Iris pigment epithelial cell (primary cell): Measurements from ENCODE around the gene NCEH1.

Source experiments
- DNase-seq: peaks from one replicate; pipeline ENCODE4 v3.0.0-alpha.2; 2011; ENCODE audit warnings: low read depth

The NCEH1 gene

DNA sequence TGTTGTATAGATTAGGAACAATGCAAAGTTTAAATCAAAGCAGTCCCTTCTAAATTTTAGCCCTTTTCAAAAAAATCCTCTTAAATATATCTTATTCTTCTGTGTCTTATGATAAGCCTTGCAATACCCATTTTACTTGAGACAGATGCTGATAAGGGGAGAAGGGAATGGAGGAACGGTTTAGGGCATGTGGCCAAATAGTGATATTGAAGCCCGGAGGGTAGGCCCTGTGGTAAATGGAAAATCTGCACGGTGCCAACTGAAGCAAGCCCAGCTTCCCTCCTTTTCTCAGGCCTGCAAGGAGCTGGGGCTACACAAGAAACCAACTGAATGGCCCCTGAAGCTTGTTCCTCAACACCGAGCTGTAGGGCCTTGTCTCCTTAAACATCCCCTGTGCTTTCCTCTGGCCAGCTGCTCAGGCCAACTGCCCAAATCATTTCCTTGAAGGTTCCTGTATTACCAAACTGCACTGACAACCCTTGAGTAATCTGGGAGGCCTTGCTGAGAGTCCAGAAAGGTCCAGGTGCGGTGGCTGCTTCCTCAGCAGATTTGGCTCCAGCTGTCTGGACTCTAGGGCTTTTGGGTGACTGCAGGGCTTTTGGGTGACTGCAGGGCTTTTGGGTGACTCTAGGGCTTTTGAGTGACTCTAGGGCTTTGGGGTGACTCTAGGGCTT lies 67.2 kb downstream of the NCEH1 start:
- no peak for DNase-seq

DNA sequence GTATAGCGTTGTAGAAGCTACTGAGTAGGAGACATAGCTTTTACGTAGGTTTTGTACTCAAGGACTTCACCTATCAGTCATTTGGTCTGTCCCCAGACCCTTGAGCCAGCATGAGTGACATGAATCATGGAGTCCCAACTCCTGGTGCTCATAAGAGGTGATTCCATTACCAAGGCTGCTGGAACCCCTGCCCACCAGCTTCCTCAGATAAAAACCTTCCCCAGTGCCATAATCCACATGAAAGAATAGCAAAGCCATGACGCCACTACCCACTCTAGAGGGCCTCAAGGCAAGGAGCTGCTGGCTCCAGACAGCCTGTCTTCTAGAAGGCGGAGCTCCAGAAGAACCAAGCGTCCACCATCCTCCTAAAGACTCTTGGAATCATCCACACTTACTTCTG lies 69.6 kb downstream of the NCEH1 start:
- DNase-seq, result no peak

GRCh38 chr3:172640751-172641150 lies 70.1 kb downstream of the NCEH1 start:
- no peak for DNase-seq

DNA sequence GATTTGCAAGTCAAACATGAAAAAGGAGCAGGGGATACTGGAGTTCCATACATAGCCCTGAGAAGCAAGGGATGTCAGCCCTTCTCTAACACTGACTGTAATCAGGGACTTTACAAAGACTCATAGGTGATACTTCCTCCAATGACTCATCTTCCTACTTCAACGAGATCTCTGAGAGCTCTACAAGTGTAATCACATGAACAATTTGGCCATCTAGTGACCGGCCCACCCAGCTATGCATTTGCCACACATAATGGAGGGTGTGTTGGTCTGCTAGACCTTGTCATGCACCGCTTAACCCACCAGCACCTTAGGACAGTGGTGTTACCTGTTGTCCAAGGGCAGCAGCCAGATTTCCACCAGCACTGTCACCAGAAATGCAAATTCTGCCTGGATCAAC lies 75.3 kb downstream of the NCEH1 start:
- peak; percentile 53 for DNase-seq

GRCh38 chr3:172634948-172635347 lies 75.9 kb downstream of the NCEH1 start:
- no peak for DNase-seq

DNA sequence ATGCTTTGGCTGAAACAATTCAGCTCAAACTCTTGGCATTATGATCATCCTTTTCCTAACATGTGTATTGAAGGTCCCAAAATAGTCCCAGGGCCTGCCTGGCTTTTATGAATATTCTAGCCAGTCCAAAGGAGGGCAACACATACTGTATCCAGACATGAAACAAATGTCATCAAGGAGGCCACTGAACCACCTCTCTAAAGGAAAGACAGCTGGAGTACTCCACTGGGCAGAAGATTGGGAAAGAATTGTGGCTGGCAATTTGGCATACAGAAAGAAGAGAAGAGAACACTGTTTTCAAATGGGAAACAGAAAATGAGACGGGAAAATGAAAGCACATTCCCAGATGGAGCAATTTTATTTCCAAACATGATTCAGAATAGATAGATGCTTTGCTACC lies 80.6 kb downstream of the NCEH1 start:
- no peak for DNase-seq

- peak; percentile 48 for DNase-seq
Observed at GRCh38 chr3:172629470-172629869, 81.4 kb downstream of the NCEH1 start.

DNA sequence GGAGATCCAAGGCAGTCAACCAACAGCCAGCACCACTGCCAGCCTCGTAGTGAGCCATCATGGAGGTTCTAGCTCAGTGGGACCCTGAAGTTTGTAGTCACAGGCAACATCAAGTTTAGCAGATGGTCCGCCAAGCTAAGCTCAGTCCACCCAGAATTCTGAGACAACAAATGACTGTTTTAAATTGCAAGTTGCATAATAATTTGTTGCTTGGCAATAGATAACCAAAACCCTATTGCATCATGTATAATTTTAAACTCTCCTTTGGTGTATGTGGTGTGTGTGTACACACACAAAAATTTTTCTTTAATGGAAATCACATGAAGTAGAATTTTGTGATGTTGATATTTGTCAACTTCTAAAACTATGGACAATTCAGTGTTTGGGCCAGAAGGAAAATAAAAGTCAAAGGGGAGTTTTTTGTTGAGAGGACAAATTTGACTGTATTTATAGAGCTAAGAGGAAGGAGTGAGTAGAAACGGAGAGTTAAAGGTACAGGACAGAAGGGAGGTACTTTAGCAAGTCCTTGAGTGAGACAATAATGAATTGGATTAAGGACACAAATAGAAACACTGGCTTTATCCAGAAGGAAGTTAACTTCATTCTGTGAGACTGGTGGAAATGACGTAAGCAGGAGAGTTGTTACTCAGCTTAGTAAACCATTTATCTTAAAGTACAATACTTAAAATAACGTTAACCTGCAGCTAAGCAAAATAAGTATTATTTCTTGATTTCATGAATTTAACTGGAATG lies 83.6 kb downstream of the NCEH1 start:
- peak; percentile 81 for DNase-seq

DNA sequence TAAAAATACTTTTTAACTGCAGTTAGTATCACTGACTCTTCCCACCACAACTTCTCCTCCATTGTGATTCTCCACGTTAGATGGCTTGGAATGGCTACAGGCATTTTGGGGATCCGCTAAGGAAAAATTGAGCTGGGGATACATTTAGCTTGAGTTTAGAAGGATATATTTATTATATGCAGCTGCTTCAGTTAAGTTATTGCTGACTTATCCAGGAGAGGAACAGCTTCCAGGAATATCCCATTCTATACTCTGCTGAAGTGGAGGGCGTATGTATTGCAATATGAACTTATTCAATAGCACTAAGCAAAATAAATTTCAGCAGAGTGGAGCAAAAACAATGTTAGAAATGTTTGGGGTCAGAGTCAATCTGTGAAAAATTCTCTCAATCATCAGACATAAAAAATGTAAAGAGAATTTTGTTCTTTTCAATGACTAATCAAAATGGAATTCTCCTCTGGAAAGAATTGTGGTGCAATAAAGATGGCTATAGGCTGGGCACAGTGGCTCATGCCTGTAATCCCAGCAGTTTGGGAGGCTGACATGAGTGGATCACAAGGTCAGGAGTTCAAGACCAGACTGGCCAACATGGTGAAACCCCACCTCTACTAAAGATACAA lies 84.7 kb downstream of the NCEH1 start:
- DNase-seq, result peak; percentile 83

GRCh38 chr3:172625404-172625803 lies 85.5 kb downstream of the NCEH1 start:
- DNase-seq, result no peak

GRCh38 chr3:172624999-172625398 lies 85.9 kb downstream of the NCEH1 start:
- no peak for DNase-seq

DNA sequence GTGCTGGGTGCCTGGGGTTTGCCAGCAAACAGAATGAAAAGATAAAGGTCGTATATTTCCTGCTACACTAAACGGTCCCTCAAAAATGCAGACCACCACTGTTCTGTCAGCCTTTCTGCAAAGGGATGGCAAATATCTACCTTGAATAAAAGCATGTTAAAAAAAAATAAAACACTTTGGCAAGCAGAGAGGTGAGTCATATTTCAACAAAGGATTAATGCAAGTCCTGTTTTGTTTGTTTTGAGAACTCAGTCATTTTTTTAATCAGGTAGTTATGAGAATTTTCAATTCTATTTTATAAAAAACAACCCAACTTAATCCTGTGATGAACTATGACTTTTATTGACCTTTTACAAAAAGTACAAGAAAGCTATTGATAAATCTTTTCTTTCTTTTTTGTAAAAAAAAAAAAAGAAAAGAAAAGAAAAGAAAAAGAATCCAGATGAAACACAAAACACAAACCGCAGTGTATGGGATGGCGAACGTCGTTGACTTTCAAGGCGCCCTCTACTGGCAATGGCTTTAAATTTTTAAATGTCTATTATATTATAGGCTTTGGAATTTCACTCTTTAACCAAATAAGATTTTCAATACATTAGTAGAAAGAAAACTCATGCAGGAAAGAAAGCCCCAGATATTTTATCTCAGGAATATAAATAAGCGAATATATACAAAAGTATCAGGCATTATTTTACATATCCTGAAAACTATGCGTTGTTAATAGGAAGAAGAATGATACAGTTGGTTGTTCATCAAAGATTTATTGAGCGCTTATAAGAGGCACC lies 87.8 kb downstream of the NCEH1 start:
- peak; percentile 80 for DNase-seq

- DNase-seq, result no peak
Observed at GRCh38 chr3:172622156-172622555, 88.7 kb downstream of the NCEH1 start.

GRCh38 chr3:172617976-172618375 lies 92.9 kb downstream of the NCEH1 start:
- no peak for DNase-seq

DNA sequence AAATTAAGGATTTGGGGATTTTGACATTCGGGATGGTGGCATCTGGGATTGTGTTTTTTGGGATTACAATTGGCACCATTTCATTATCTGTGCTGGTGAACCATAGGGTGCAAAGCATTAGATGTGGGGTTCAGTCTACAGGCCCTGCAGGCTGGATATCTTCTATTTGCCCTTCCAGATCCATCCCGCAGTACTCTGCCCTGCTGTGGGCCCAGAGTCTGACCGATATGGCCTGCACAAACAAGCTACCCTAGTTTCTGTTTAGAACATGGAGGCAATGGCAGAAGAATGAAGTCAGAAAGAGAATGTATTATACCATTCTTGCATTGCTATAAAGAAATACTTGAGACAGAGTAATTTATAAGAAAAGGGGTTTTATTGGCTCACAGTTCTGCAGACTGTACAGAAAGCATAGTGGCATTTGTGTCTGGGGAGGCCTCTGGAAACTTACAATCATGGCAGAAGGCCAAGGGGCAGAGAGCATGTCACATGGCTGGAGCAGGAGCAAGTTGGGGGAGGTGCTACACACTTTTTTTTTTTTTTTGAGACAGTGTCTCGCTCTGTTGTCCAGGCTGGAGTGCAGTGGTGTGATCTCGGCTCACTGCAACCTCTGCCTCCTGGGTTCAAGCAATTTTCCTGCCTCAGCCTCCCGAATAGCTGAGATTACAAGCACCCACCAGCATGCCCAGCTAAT lies 93.7 kb downstream of the NCEH1 start:
- DNase-seq, result no peak

DNA sequence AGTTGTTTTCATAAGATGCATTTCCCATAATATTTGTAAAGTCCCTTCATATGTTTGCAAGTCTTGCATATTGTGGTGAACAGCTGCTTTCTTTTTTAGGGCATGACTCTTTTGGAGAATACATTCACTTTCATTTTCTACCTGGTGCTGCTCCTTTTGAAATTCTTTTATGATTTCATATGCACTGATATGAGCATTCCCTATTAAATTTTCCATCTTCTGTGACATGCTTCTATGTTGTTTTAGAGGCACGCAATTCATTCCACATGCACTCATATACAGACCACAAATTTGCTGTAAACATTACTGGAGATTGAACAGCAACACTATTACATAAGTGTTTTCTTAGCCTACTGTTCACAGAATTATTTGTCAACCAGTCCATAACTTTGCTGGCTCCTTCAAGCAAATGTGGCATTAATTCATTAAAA lies 94.8 kb downstream of the NCEH1 start:
- peak; percentile 55 for DNase-seq

GRCh38 chr3:172615296-172615695 lies 95.6 kb downstream of the NCEH1 start:
- no peak for DNase-seq

DNA sequence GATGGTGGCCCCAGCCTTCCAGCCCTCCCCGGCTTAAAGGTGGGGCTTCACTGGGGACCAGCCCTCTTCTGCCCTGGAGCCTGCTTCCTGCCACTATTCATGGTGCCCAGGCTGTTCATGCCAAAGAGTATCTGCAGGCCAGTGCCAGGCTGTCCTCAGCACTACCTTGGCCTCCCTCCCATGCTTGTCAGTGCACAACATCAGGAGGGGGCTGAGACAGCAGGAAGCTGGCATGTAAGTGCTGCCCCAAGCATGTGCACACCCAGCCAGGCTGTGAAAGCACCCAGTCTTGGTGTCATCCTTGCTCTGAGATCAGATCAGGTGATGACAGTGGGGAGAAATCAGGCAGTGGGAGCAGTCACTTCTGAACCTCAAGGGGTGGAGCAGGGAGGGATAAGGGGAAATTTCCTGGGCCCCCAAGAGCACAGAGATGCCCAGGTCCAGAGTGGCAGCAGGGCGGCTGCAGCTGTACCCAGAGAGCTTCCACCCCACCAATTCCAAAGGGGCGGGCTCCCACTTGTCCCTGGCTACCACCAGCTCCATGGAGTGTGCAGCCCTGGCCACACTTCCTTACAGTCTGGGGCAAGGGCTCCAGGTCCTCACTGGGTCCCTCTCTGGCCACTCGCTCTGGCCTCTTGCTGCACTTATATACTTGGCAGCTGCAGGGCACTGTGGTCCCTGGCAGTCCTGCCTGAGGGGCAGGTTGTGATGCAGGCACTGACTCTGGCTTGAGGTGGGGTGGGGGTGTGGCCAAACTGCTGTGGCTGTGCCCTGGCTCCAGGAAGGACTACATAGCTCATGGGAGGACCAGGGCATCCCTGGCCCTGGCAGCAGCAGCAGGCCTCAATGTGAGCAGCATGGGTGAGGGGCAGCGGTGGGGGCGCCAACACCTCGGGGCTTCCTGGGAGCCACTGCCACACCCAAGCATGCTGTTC lies 96.3 kb downstream of the NCEH1 start:
- no peak for DNase-seq

- no peak for DNase-seq
Observed at GRCh38 chr3:172613845-172614244, 97.0 kb downstream of the NCEH1 start.

- DNase-seq, result no peak
Observed at GRCh38 chr3:172612871-172613678, 97.8 kb downstream of the NCEH1 start.
